Measurements from ENCODE around the gene GNB5. TPM values are rescaled to one million over a fixed set of nuclear protein-coding genes. Genes with fewer than 3 reads are reported as not detected.

Gene GNB5
- total RNA-seq, 1 experiment from 2014 or later: 23.7 TPM

GRCh38 chr15:52151353-52151752, 39.8 kb downstream of the GNB5 start:
- peak overlapping the region; percentile 1; the same call in 1 of the 2 replicates for H3K4me3 ChIP-seq (ENCODE audit: low read length)
- peaks cover 38% of the 10 kb centered on the region for H3K4me1 ChIP-seq (ENCODE audit: low read length)
- peak overlapping the region; percentile 67 for H3K27ac ChIP-seq (ENCODE audit: low read length)
- peak overlapping the region; percentile 50 for H3K4me2 ChIP-seq (ENCODE audit: low read depth, low read length, poor library complexity, severe bottlenecking)
- no peaks in the 10 kb centered on the region for H3K36me3 ChIP-seq (ENCODE audit: insufficient read depth, low read length)
- H3K9me3 ChIP-seq (ENCODE audit: low read length): no peaks in the 10 kb centered on the region
- H3K9me2 ChIP-seq (replicated peaks; ENCODE audit: insufficient read depth, low read length): no peaks in the 10 kb centered on the region
- no peak for DNase-seq
- no peaks in the 10 kb centered on the region for H3K79me2 ChIP-seq (ENCODE audit: low read length)
- no peaks in the 10 kb centered on the region for H3K27me3 ChIP-seq (ENCODE audit: low read length)
- peak overlapping the region; percentile 31; the same call in 1 of the 2 replicates for H3K9ac ChIP-seq (ENCODE audit: low read length)
- no peaks in the 10 kb centered on the region for H4K20me1 ChIP-seq (ENCODE audit: insufficient read depth, low read depth, low read length)
- peak overlapping the region; percentile 9; the same call in 1 of the 2 replicates for H2AFZ ChIP-seq (ENCODE audit: low read length)

GRCh38 chr15:52150871-52151270, 40.3 kb downstream of the GNB5 start:
- H4K20me1 ChIP-seq (ENCODE audit: insufficient read depth, low read depth, low read length): no peaks in the 10 kb centered on the region
- no peaks in the 10 kb centered on the region for H3K36me3 ChIP-seq (ENCODE audit: insufficient read depth, low read length)
- H3K9ac ChIP-seq (ENCODE audit: low read length): peak overlapping the region; percentile 31; the same call in 1 of the 2 replicates
- H3K9me2 ChIP-seq (replicated peaks; ENCODE audit: insufficient read depth, low read length): no peaks in the 10 kb centered on the region
- peak overlapping the region; percentile 9; the same call in 1 of the 2 replicates for H2AFZ ChIP-seq (ENCODE audit: low read length)
- H3K27me3 ChIP-seq (ENCODE audit: low read length): no peaks in the 10 kb centered on the region
- H3K4me3 ChIP-seq (ENCODE audit: low read length): peak overlapping the region; percentile 1; the same call in 1 of the 2 replicates
- H3K4me2 ChIP-seq (ENCODE audit: low read depth, low read length, poor library complexity, severe bottlenecking): peak overlapping the region; percentile 50
- peak; percentile 82 for DNase-seq
- H3K79me2 ChIP-seq (ENCODE audit: low read length): no peaks in the 10 kb centered on the region
- no peaks in the 10 kb centered on the region for H3K9me3 ChIP-seq (ENCODE audit: low read length)
- peak overlapping the region; percentile 67 for H3K27ac ChIP-seq (ENCODE audit: low read length)
- H3K4me1 ChIP-seq (ENCODE audit: low read length): peaks cover 36% of the 10 kb centered on the region

- H3K79me2 ChIP-seq (ENCODE audit: low read length): no peaks in the 10 kb centered on the region
- H3K27ac ChIP-seq (ENCODE audit: low read length): peak overlapping the region; percentile 67
- H3K4me3 ChIP-seq (ENCODE audit: low read length): peak overlapping the region; percentile 1; the same call in 1 of the 2 replicates
- H3K36me3 ChIP-seq (ENCODE audit: insufficient read depth, low read length): no peaks in the 10 kb centered on the region
- peak overlapping the region; percentile 50 for H3K4me2 ChIP-seq (ENCODE audit: low read depth, low read length, poor library complexity, severe bottlenecking)
- DNase-seq: peak; percentile 62
- no peak overlapping the region for H2AFZ ChIP-seq (ENCODE audit: low read length)
- no peaks in the 10 kb centered on the region for H3K27me3 ChIP-seq (ENCODE audit: low read length)
- no peaks in the 10 kb centered on the region for H4K20me1 ChIP-seq (ENCODE audit: insufficient read depth, low read depth, low read length)
- H3K9me2 ChIP-seq (replicated peaks; ENCODE audit: insufficient read depth, low read length): no peaks in the 10 kb centered on the region
- no peaks in the 10 kb centered on the region for H3K9me3 ChIP-seq (ENCODE audit: low read length)
- H3K4me1 ChIP-seq (ENCODE audit: low read length): peaks cover 29% of the 10 kb centered on the region
- H3K9ac ChIP-seq (ENCODE audit: low read length): no peak overlapping the region; the same call in 1 of the 2 replicates
Measured at GRCh38 chr15:52150043-52150825, 41.0 kb downstream of the GNB5 start.

GRCh38 chr15:52148403-52148802, 42.8 kb downstream of the GNB5 start:
- Histone ChIP-seq H3K9me2 (replicated peaks; ENCODE audit: insufficient read depth, low read length) (no peaks in the 10 kb centered on the region), H3K4me1 (ENCODE audit: low read length) (peaks cover 26% of the 10 kb centered on the region), H3K27me3 (ENCODE audit: low read length) (no peaks in the 10 kb centered on the region), H3K4me2 (ENCODE audit: low read depth, low read length, poor library complexity, severe bottlenecking) (no peak overlapping the region), H3K36me3 (ENCODE audit: insufficient read depth, low read length) (no peaks in the 10 kb centered on the region), H3K9me3 (ENCODE audit: low read length) (no peaks in the 10 kb centered on the region), H3K4me3 (ENCODE audit: low read length) (no peak overlapping the region), H4K20me1 (ENCODE audit: insufficient read depth, low read depth, low read length) (no peaks in the 10 kb centered on the region), H2AFZ (ENCODE audit: low read length) (no peak overlapping the region), H3K79me2 (ENCODE audit: low read length) (no peaks in the 10 kb centered on the region), H3K27ac (ENCODE audit: low read length) (no peak overlapping the region), H3K9ac (ENCODE audit: low read length) (no peak overlapping the region)
- DNase-seq: no peak

- no peak overlapping the region for H3K9ac ChIP-seq (ENCODE audit: low read length)
- no peak overlapping the region for H2AFZ ChIP-seq (ENCODE audit: low read length)
- no peak overlapping the region for H3K4me3 ChIP-seq (ENCODE audit: low read length)
- H3K79me2 ChIP-seq (ENCODE audit: low read length): no peaks in the 10 kb centered on the region
- no peaks in the 10 kb centered on the region for H3K36me3 ChIP-seq (ENCODE audit: insufficient read depth, low read length)
- no peaks in the 10 kb centered on the region for H3K27me3 ChIP-seq (ENCODE audit: low read length)
- H4K20me1 ChIP-seq (ENCODE audit: insufficient read depth, low read depth, low read length): no peaks in the 10 kb centered on the region
- DNase-seq: no peak
- H3K4me2 ChIP-seq (ENCODE audit: low read depth, low read length, poor library complexity, severe bottlenecking): no peak overlapping the region
- H3K27ac ChIP-seq (ENCODE audit: low read length): no peak overlapping the region
- H3K4me1 ChIP-seq (ENCODE audit: low read length): peaks cover 26% of the 10 kb centered on the region
- no peaks in the 10 kb centered on the region for H3K9me2 ChIP-seq (replicated peaks; ENCODE audit: insufficient read depth, low read length)
- no peaks in the 10 kb centered on the region for H3K9me3 ChIP-seq (ENCODE audit: low read length)
Measured at GRCh38 chr15:52146776-52147175, 44.4 kb downstream of the GNB5 start.

- Histone ChIP-seq H3K36me3 (ENCODE audit: insufficient read depth, low read length) (no peaks in the 10 kb centered on the region), H3K4me1 (ENCODE audit: low read length) (peaks cover 21% of the 10 kb centered on the region), H2AFZ (ENCODE audit: low read length) (no peak overlapping the region), H3K27me3 (ENCODE audit: low read length) (no peaks in the 10 kb centered on the region), H3K9ac (ENCODE audit: low read length) (no peak overlapping the region), H3K9me3 (ENCODE audit: low read length) (no peaks in the 10 kb centered on the region), H3K27ac (ENCODE audit: low read length) (no peak overlapping the region), H3K4me3 (ENCODE audit: low read length) (no peak overlapping the region), H3K9me2 (replicated peaks; ENCODE audit: insufficient read depth, low read length) (no peaks in the 10 kb centered on the region), H3K79me2 (ENCODE audit: low read length) (no peaks in the 10 kb centered on the region), H3K4me2 (ENCODE audit: low read depth, low read length, poor library complexity, severe bottlenecking) (no peak overlapping the region), H4K20me1 (ENCODE audit: insufficient read depth, low read depth, low read length) (no peaks in the 10 kb centered on the region)
- DNase-seq: no peak
Measured at GRCh38 chr15:52146261-52146660, 44.9 kb downstream of the GNB5 start.

GRCh38 chr15:52144656-52145178, 46.5 kb downstream of the GNB5 start:
- Histone ChIP-seq H3K27me3 (ENCODE audit: low read length) (no peaks in the 10 kb centered on the region), H3K4me3 (ENCODE audit: low read length) (no peak overlapping the region), H3K9me3 (ENCODE audit: low read length) (no peaks in the 10 kb centered on the region), H3K4me2 (ENCODE audit: low read depth, low read length, poor library complexity, severe bottlenecking) (no peak overlapping the region), H3K79me2 (ENCODE audit: low read length) (no peaks in the 10 kb centered on the region), H2AFZ (ENCODE audit: low read length) (no peak overlapping the region), H4K20me1 (ENCODE audit: insufficient read depth, low read depth, low read length) (no peaks in the 10 kb centered on the region), H3K4me1 (ENCODE audit: low read length) (peaks cover 6% of the 10 kb centered on the region), H3K9me2 (replicated peaks; ENCODE audit: insufficient read depth, low read length) (no peaks in the 10 kb centered on the region), H3K9ac (ENCODE audit: low read length) (no peak overlapping the region), H3K36me3 (ENCODE audit: insufficient read depth, low read length) (no peaks in the 10 kb centered on the region), H3K27ac (ENCODE audit: low read length) (no peak overlapping the region)
- DNase-seq: no peak

GRCh38 chr15:52143873-52144272, 47.3 kb downstream of the GNB5 start:
- no peaks in the 10 kb centered on the region for H3K36me3 ChIP-seq (ENCODE audit: insufficient read depth, low read length)
- H3K9ac ChIP-seq (ENCODE audit: low read length): no peak overlapping the region
- no peaks in the 10 kb centered on the region for H3K9me3 ChIP-seq (ENCODE audit: low read length)
- no peaks in the 10 kb centered on the region; the same call in 1 of the 2 replicates for H3K4me1 ChIP-seq (ENCODE audit: low read length)
- H3K79me2 ChIP-seq (ENCODE audit: low read length): no peaks in the 10 kb centered on the region
- H3K27me3 ChIP-seq (ENCODE audit: low read length): no peaks in the 10 kb centered on the region
- no peak for DNase-seq
- no peak overlapping the region for H2AFZ ChIP-seq (ENCODE audit: low read length)
- no peak overlapping the region for H3K4me2 ChIP-seq (ENCODE audit: low read depth, low read length, poor library complexity, severe bottlenecking)
- no peak overlapping the region for H3K27ac ChIP-seq (ENCODE audit: low read length)
- H3K4me3 ChIP-seq (ENCODE audit: low read length): no peak overlapping the region
- H3K9me2 ChIP-seq (replicated peaks; ENCODE audit: insufficient read depth, low read length): no peaks in the 10 kb centered on the region
- no peaks in the 10 kb centered on the region for H4K20me1 ChIP-seq (ENCODE audit: insufficient read depth, low read depth, low read length)

All from Karpas-422 (cell line).